Duodenal mucosa (tissue), 2 donors: ENCODE data around the gene ZNF106.

Source experiments
- H3K27ac ChIP-seq: one replicate; pipeline ENCODE4 v1.7.0; 2013; ENCODE audit warnings: low read depth, low read length
- H3K27me3 ChIP-seq, 2 donors: one replicate each; pipeline ENCODE4 v1.7.0; 2013; ENCODE audit warnings: low read length in 2 of 2, control low read depth in 1 of 2; ENCODE audit not compliant: insufficient read depth in 2 of 2, control insufficient read depth in 1 of 2
- H3K36me3 ChIP-seq, 2 donors: one replicate each; pipeline ENCODE4 v1.7.0; 2013; ENCODE audit warnings: low read length in 2 of 2, control low read depth in 1 of 2; ENCODE audit not compliant: insufficient read depth in 2 of 2, control insufficient read depth in 1 of 2
- H3K4me1 ChIP-seq, 2 donors: one replicate each; pipeline ENCODE4 v1.7.0; 2013; ENCODE audit warnings: low read length in 2 of 2, control low read depth in 1 of 2; ENCODE audit not compliant: insufficient read depth in 2 of 2, control insufficient read depth in 1 of 2
- H3K4me3 ChIP-seq, 2 donors: one replicate each; pipeline ENCODE4 v1.7.0; 2013; ENCODE audit warnings: low read length in 2 of 2, low read depth in 1 of 2
- H3K9ac ChIP-seq, 2 donors: one replicate each; pipeline ENCODE4 v1.7.0; 2013; ENCODE audit warnings: low read length in 2 of 2, low read depth in 1 of 2
- H3K9me3 ChIP-seq, 2 donors: one replicate each; pipeline ENCODE4 v1.7.0; 2013; ENCODE audit warnings: low read length in 2 of 2, control low read depth in 1 of 2; ENCODE audit not compliant: control insufficient read depth in 1 of 2

The ZNF106 gene

GRCh38 chr15:42502477-42502876, 11.5 kb upstream of the ZNF106 start:
- no peak overlapping the region for H3K27ac ChIP-seq
- H3K27me3 ChIP-seq = no peaks in the 10 kb centered on the region
- H3K36me3 ChIP-seq = no peaks in the 10 kb centered on the region
- no peak overlapping the region for H3K9ac ChIP-seq
- peaks cover 24% of the 10 kb centered on the region in 2 donors for H3K4me1 ChIP-seq
- no peaks in the 10 kb centered on the region for H3K9me3 ChIP-seq
- no peak overlapping the region for H3K4me3 ChIP-seq

GRCh38 chr15:42499858-42500609, 9.1 kb upstream of the ZNF106 start:
- no peaks in the 10 kb centered on the region for H3K27me3 ChIP-seq
- no peaks in the 10 kb centered on the region for H3K9me3 ChIP-seq
- no peak overlapping the region for H3K4me3 ChIP-seq
- H3K9ac ChIP-seq = no peak overlapping the region
- H3K27ac ChIP-seq = no peak overlapping the region
- no peaks in the 10 kb centered on the region for H3K36me3 ChIP-seq
- peaks cover 25 to 27% of the 10 kb centered on the region in 2 donors for H3K4me1 ChIP-seq

- no peaks in the 10 kb centered on the region for H3K9me3 ChIP-seq
- no peak overlapping the region for H3K4me3 ChIP-seq
- H3K27ac ChIP-seq = no peak overlapping the region
- peaks cover 26% of the 10 kb centered on the region in 2 donors for H3K4me1 ChIP-seq
- no peaks in the 10 kb centered on the region for H3K36me3 ChIP-seq
- no peak overlapping the region for H3K9ac ChIP-seq
- H3K27me3 ChIP-seq = no peaks in the 10 kb centered on the region
Measured at GRCh38 chr15:42498212-42499068, 7.5 kb upstream of the ZNF106 start.

- Histone ChIP-seq H3K4me1 (peaks cover 22 to 32% of the 10 kb centered on the region in 2 donors), H3K4me3 (peak within 1 kb of the TSS; percentile 81 to 96), H3K36me3 (no peaks in the 10 kb centered on the region), H3K9me3 (no peaks in the 10 kb centered on the region), H3K27ac (peak within 1 kb of the TSS; percentile 82), H3K27me3 (no peaks in the 10 kb centered on the region), H3K9ac (peak within 1 kb of the TSS; percentile 87 to 90)
Measured at GRCh38 chr15:42495361-42496212, 4.6 kb upstream of the ZNF106 start, which contains the start of gene SNAP23. SNAP23 (plus strand) TSS chr15:42495634; CDS start chr15:42511847, 16,213 bp downstream.

GRCh38 chr15:42494998-42495360, 4.0 kb upstream of the ZNF106 start:
- H3K9me3 ChIP-seq = no peaks in the 10 kb centered on the region
- no peaks in the 10 kb centered on the region for H3K27me3 ChIP-seq
- peaks cover 16 to 36% of the 10 kb centered on the region in 2 donors for H3K4me1 ChIP-seq
- no peaks in the 10 kb centered on the region for H3K36me3 ChIP-seq
- peak overlapping the region; percentile 87 to 90 for H3K9ac ChIP-seq
- peak overlapping the region; percentile 82 for H3K27ac ChIP-seq
- H3K4me3 ChIP-seq = peak overlapping the region; percentile 81 to 96

GRCh38 chr15:42493679-42494078, 2.7 kb upstream of the ZNF106 start:
- H3K9me3 ChIP-seq = no peaks in the 10 kb centered on the region
- H3K4me1 ChIP-seq = peaks cover 8 to 28% of the 10 kb centered on the region in 2 donors
- H3K27ac ChIP-seq = no peak overlapping the region
- no peak overlapping the region for H3K9ac ChIP-seq
- no peaks in the 10 kb centered on the region for H3K27me3 ChIP-seq
- no peaks in the 10 kb centered on the region for H3K36me3 ChIP-seq
- no peak overlapping the region for H3K4me3 ChIP-seq

GRCh38 chr15:42491539-42492225, 741 bp upstream of the ZNF106 start:
- Histone ChIP-seq H3K4me3 (peak overlapping the region; percentile 83 to 95), H3K9ac (peak overlapping the region; percentile 67 to 93), H3K27ac (peak overlapping the region; percentile 76), H3K9me3 (no peaks in the 10 kb centered on the region), H3K27me3 (no peaks in the 10 kb centered on the region), H3K36me3 (no peaks in the 10 kb centered on the region), H3K4me1 (peaks cover 6 to 15% of the 10 kb centered on the region in 2 donors)

- peak overlapping the region; percentile 83 to 95 for H3K4me3 ChIP-seq
- H3K9ac ChIP-seq = peak overlapping the region; percentile 93 to 97
- peak overlapping the region; percentile 69 for H3K27ac ChIP-seq
- no peaks in the 10 kb centered on the region for H3K9me3 ChIP-seq
- no peaks in the 10 kb centered on the region for H3K27me3 ChIP-seq
- H3K36me3 ChIP-seq = no peaks in the 10 kb centered on the region
- H3K4me1 ChIP-seq = peaks cover 6 to 11% of the 10 kb centered on the region in 2 donors
Measured at GRCh38 chr15:42490291-42490670, 660 bp downstream of the ZNF106 start.

GRCh38 chr15:42483677-42484076, 7.3 kb downstream of the ZNF106 start:
- H3K9me3 ChIP-seq = peaks cover 0 to 4% of the 10 kb centered on the region in 2 donors
- H3K9ac ChIP-seq = no peak overlapping the region
- H3K27ac ChIP-seq = no peak overlapping the region
- no peaks in the 10 kb centered on the region for H3K27me3 ChIP-seq
- H3K36me3 ChIP-seq = no peaks in the 10 kb centered on the region
- no peaks in the 10 kb centered on the region for H3K4me1 ChIP-seq
- no peak overlapping the region for H3K4me3 ChIP-seq
